Measurements from ENCODE around the gene COTL1. TPM values are rescaled to one million over a fixed set of nuclear protein-coding genes. Genes with fewer than 3 reads are reported as not detected.

Gene COTL1
- total and polyA plus RNA-seq, 9 of the 15 experiments (the other 6 are each of a cell fraction or from before 2014, with no cell fraction given): 27.7 to 185 (median 72.5) TPM

- TF ChIP-seq IRF2 (CRISPR knock-in tag; IDR thresholded peaks at IDR 0.05): 0 out of 2 replicates have a peak, but pooled peaks have one; percentile 64
- no peak for TF ChIP-seq MXD1 (CRISPR knock-in tag; IDR thresholded peaks at IDR 0.05; ENCODE audit: borderline replicate concordance, poor library complexity, severe bottlenecking)
- TF ChIP-seq KDM1A (IDR thresholded peaks at IDR 0.05): 0 out of 4 replicates have a peak, but pooled peaks have one; percentile 11 to 31
- TF ChIP-seq BCOR (IDR thresholded peaks at IDR 0.05): peak; percentile 65
- TF ChIP-seq RBFOX2 (IDR thresholded peaks at IDR 0.05; ENCODE audit: low read depth, low read length): no peak
These were observed 72.7 kb downstream of the COTL1 start (continued) for GRCh38 chr16:84545114-84545737.

GRCh38 chr16:84544031-84544773 lies 73.7 kb downstream of the COTL1 start:
- Histone ChIP-seq H3K4me3 (no peak overlapping the region), H3K36me3 (ENCODE audit: control insufficient read depth, insufficient read depth, low read length) (no peaks in the 10 kb centered on the region), H3K27ac (ENCODE audit: extremely low read depth, low read depth, low read length) (no peak overlapping the region), H3K9ac (ENCODE audit: insufficient read depth in 1 of 2, low read depth in 2 of 2, low read length in 2 of 2) (no peak overlapping the region), H4K20me1 (replicated peaks; ENCODE audit: control insufficient read depth, insufficient read depth, low read length) (no peaks in the 10 kb centered on the region), H3K9me3 (replicated peaks; ENCODE audit: control insufficient read depth, insufficient read depth, low read depth, low read length) (peaks cover 4% of the 10 kb centered on the region; the same call in 1 of the 2 replicates), H3K9me1 (ENCODE audit: control insufficient read depth, insufficient read depth, low read length) (no peaks in the 10 kb centered on the region), H3K4me2 (ENCODE audit: insufficient read depth, low read length) (no peak overlapping the region), H3K79me2 (ENCODE audit: control insufficient read depth, insufficient read depth, low read length) (no peaks in the 10 kb centered on the region), H3K4me1 (replicated peaks in 1 of 2; ENCODE audit: control insufficient read depth in 2 of 2, insufficient read depth in 2 of 2, low read length in 2 of 2) (peaks cover 24 to 26% of the 10 kb centered on the region in 2 experiments), H2AFZ (ENCODE audit: low read depth, low read length) (no peak overlapping the region), H3K27me3 (ENCODE audit: control insufficient read depth in 2 of 2, insufficient read depth in 2 of 2, low read length in 2 of 2) (peaks cover 0 to 7% of the 10 kb centered on the region in 2 experiments; a peak in 2 of 5 replicates)
- POLR2A ChIA-PET: interaction anchor here (0.6 to 1.5 kb wide), 2 partner anchors 25 to 476 kb away, joined by 3 read pairs; no protein-coding TSS in a partner anchor
- DNase-seq (ENCODE audit: extremely low read depth in 1 of 4, low spot score in 3 of 4) (no peak), FAIRE-seq (no peak), ATAC-seq (no peak)
- no TSS peak for BruUV-seq (replicated peaks)
- intact Hi-C loops (cut with micrococcal nuclease): no loop called here
- TF ChIP-seq ARID1B (IDR thresholded peaks at IDR 0.05) (peak; percentile 17; the same call in 1 of the 2 replicates), EGR1 (conservative IDR thresholded peaks at IDR 0.05) (peak; percentile 47; the same call in 1 of the 2 replicates), NFIC (IDR thresholded peaks at IDR 0.05) (peak; percentile 74), KDM1A (IDR thresholded peaks at IDR 0.05) (0 out of 4 replicates have a peak, but pooled peaks have one; percentile 27 to 37), RERE (CRISPR knock-in tag; IDR thresholded peaks at IDR 0.05; ENCODE audit: borderline replicate concordance) (no peak), MECOM (CRISPR knock-in tag; IDR thresholded peaks at IDR 0.05) (no peak), CREB1 (IDR thresholded peaks at IDR 0.05) (no peak), CREB1 (CRISPR knock-in tag; IDR thresholded peaks at IDR 0.05) (no peak), ZNF717 (CRISPR knock-in tag; IDR thresholded peaks at IDR 0.05) (no peak), RCOR1 (IDR thresholded peaks at IDR 0.05; ENCODE audit: borderline replicate concordance in 1 of 2, low read depth in 2 of 2, low read length in 2 of 2) (peak in 1 of 2 experiments; percentile 46; a peak in 2 of 4 replicates)
- CTCF ChIA-PET (ENCODE audit: low intra/inter-chr PET ratio): no interaction called here
- WGBS (ENCODE audit: insufficient coverage, low coverage, missing lambda C conversion rate): 53% methylated on average over 25 of the region's 25 CpGs
- in situ Hi-C loops (cut with MboI): no loop called here

Data from K562 (cell line).